HepG2 (cell line): ENCODE measurements around the gene MAGT1. TPM values are rescaled to one million over a fixed set of nuclear protein-coding genes. Genes with fewer than 3 reads are reported as not detected.

Source experiments
- ARHGAP35 ChIP-seq: sonication (generic); formaldehyde crosslinking; IDR thresholded peaks from 2 replicates; pipeline ENCODE4 v1.9.0; 2022; ENCODE audit warnings: mild to moderate bottlenecking, inconsistent platforms, moderate library complexity, missing genetic modification reagents, borderline replicate concordance
- ARID2 ChIP-seq: sonication (generic); formaldehyde crosslinking; IDR thresholded peaks from 2 replicates; pipeline ENCODE4 v1.8.1; 2022; ENCODE audit warnings: mild to moderate bottlenecking, missing genetic modification reagents, borderline replicate concordance
- ARID5B ChIP-seq: IDR thresholded peaks from 2 replicates; pipeline ENCODE4 v1.4.0; 2020; ENCODE audit warnings: mild to moderate bottlenecking, missing genetic modification reagents
- BORCS8-MEF2B ChIP-seq: sonication (generic); formaldehyde crosslinking; IDR thresholded peaks from 2 replicates; pipeline ENCODE4 v1.8.0; 2022; ENCODE audit warnings: mild to moderate bottlenecking, missing genetic modification reagents
- ERF ChIP-seq: IDR thresholded peaks from 2 replicates; pipeline ENCODE4 v1.6.1; 2018; ENCODE audit warnings: missing biosample characterization, missing genetic modification reagents
- ETV5 ChIP-seq: IDR thresholded peaks from 2 replicates; pipeline ENCODE4 v1.6.1; 2018; ENCODE audit warnings: missing biosample characterization, missing genetic modification reagents, inconsistent platforms, borderline replicate concordance
- FOSL1 ChIP-seq: sonication (generic); formaldehyde crosslinking; IDR thresholded peaks from 2 replicates; pipeline ENCODE4 v1.9.0; 2021; ENCODE audit warnings: missing genetic modification reagents, borderline replicate concordance
- FOXA1 ChIP-seq, 2 experiments: fragments of 450-650 bp in 1 of 2; sonication (generic) in 1 of 2; formaldehyde crosslinking in 1 of 2; IDR thresholded peaks; 2 replicates each; pipeline versions ENCODE4 v1.4.0 to v1.6.1; 2016 to 2020; ENCODE audit warnings: missing genetic modification reagents in 1 of 2
- FOXO1 ChIP-seq: sonication (generic); formaldehyde crosslinking; IDR thresholded peaks from 2 replicates; pipeline ENCODE4 v1.4.0; 2020; ENCODE audit warnings: missing genetic modification reagents
- HMG20B ChIP-seq: conservative IDR thresholded peaks from 2 replicates; pipeline ENCODE4 v1.6.1; 2016; ENCODE audit warnings: missing genetic modification reagents, missing compliant biosample characterization
- NFIB ChIP-seq: sonication (generic); formaldehyde crosslinking; IDR thresholded peaks from 2 replicates; pipeline ENCODE4 v1.9.0; 2021; ENCODE audit warnings: missing genetic modification reagents, mild to moderate bottlenecking, borderline replicate concordance
- PHF20 ChIP-seq: sonication (generic); formaldehyde crosslinking; IDR thresholded peaks from 2 replicates; pipeline ENCODE4 v1.5.0; 2020; ENCODE audit warnings: mild to moderate bottlenecking, missing genetic modification reagents
- POGZ ChIP-seq: sonication (generic); formaldehyde crosslinking; IDR thresholded peaks from 2 replicates; pipeline ENCODE4 v1.4.0; 2020; ENCODE audit warnings: mild to moderate bottlenecking, missing genetic modification reagents
- RCOR2 ChIP-seq: IDR thresholded peaks from 2 replicates; pipeline ENCODE4 v1.6.1; 2016; ENCODE audit warnings: missing biosample characterization, missing genetic modification reagents
- SAFB2 ChIP-seq: sonication (generic); formaldehyde crosslinking; IDR thresholded peaks from 2 replicates; pipeline ENCODE4 v1.5.1; 2020; ENCODE audit warnings: missing genetic modification reagents, low read depth, mild to moderate bottlenecking, borderline replicate concordance
- SMAD9 ChIP-seq: sonication (generic); formaldehyde crosslinking; IDR thresholded peaks from 2 replicates; pipeline ENCODE4 v1.5.1; 2020; ENCODE audit warnings: mild to moderate bottlenecking, missing genetic modification reagents
- ZBTB20 ChIP-seq: sonication (generic); formaldehyde crosslinking; IDR thresholded peaks from 2 replicates; pipeline ENCODE4 v1.8.1; 2023; ENCODE audit warnings: missing genetic modification reagents, low read depth, mild to moderate bottlenecking, borderline replicate concordance
- ZNF256 ChIP-seq: sonication (generic); formaldehyde crosslinking; conservative IDR thresholded peaks from 2 replicates; pipeline ENCODE4 v1.4.0; 2020; ENCODE audit warnings: missing genetic modification reagents
- ZNF496 ChIP-seq: sonication (generic); formaldehyde crosslinking; IDR thresholded peaks from 2 replicates; pipeline ENCODE4 v1.8.1; 2023; ENCODE audit warnings: mild to moderate bottlenecking, moderate library complexity, missing genetic modification reagents; ENCODE audit not compliant: insufficient replicate concordance
- ZNF556 ChIP-seq: sonication (generic); formaldehyde crosslinking; IDR thresholded peaks from 2 replicates; pipeline ENCODE4 v1.4.0; 2020; ENCODE audit warnings: mild to moderate bottlenecking, missing genetic modification reagents, borderline replicate concordance
- ZNF629 ChIP-seq: sonication (generic); formaldehyde crosslinking; conservative IDR thresholded peaks from 2 replicates; pipeline ENCODE4 v1.5.0; 2020; ENCODE audit warnings: missing genetic modification reagents
- ZNF770 ChIP-seq: sonication (generic); formaldehyde crosslinking; IDR thresholded peaks from 2 replicates; pipeline ENCODE4 v1.5.0; 2020; ENCODE audit warnings: mild to moderate bottlenecking, missing genetic modification reagents
- polyA plus RNA-seq, 8 experiments: library from polyadenylated mRNA; depleted of rRNA in 3 of 8; stranded (reverse) in 7 of 8; unstranded in 1 of 8; fragments of >200 nt; fragmentation: Illumina TruSeq in 4 of 8; extraction: Trizol in 4 of 8; gene quantifications; 2 replicates each; pipeline versions ENCODE4 v1.2.1 to v1.2.3, GENCODE V29; 2011 to 2016; ENCODE audit warnings: low read depth in 4 of 8, missing spikeins in 1 of 8, mixed read lengths in 1 of 8; ENCODE audit not compliant: insufficient read depth in 1 of 8
- total RNA-seq, 5 experiments: library from RNA; depleted of rRNA; stranded (reverse); fragments of >200 nt; fragmentation: Illumina TruSeq; extraction: Trizol; gene quantifications; 2 replicates each; pipeline ENCODE4 v1.2.3, GENCODE V29; 2016; ENCODE audit warnings: low read depth in 1 of 5

Gene MAGT1
- total and polyA plus RNA-seq, 2 of the 13 experiments (the other 11 are each of a cell fraction or from before 2014, with no cell fraction given), result 38.0 to 75.0 TPM

- TF ChIP-seq ZNF770 (no peak), ZBTB20 (CRISPR knock-in tag) (no peak), SAFB2 (CRISPR knock-in tag) (no peak), NFIB (no peak), SMAD9 (CRISPR knock-in tag) (no peak), PHF20 (CRISPR knock-in tag) (peak; percentile 33; the same call in 1 of the 2 replicates), RCOR2 (no peak), ZNF629 (CRISPR knock-in tag) (no peak), ZNF496 (CRISPR knock-in tag) (no peak), ETV5 (CRISPR knock-in tag) (no peak; the same call in 1 of the 2 replicates), ARHGAP35 (CRISPR knock-in tag) (no peak), POGZ (CRISPR knock-in tag) (0 out of 2 replicates have a peak, but pooled peaks have one; percentile 14), ZNF256 (CRISPR knock-in tag) (no peak), FOXA1 (IDR thresholded peaks at IDR 0.05) (no peak), FOXA1 (CRISPR knock-in tag; IDR thresholded peaks at IDR 0.05) (no peak), ERF (no peak), FOSL1 (CRISPR knock-in tag) (no peak), HMG20B (CRISPR knock-in tag) (no peak), ARID2 (CRISPR knock-in tag) (no peak), BORCS8-MEF2B (CRISPR knock-in tag) (no peak), ZNF556 (no peak), ARID5B (CRISPR knock-in tag) (0 out of 2 replicates have a peak, but pooled peaks have one; percentile 26), FOXO1 (no peak)
These were observed 4.0 kb upstream of the MAGT1 start, which contains the start of gene COX7B (continued) for GRCh38 chrX:77899081-77899828.
